ENCODE measurements around the gene RPS6KA4.

- no peak for TF ChIP-seq CTCF (IDR thresholded peaks at IDR 0.05 in 8 of 11, conservative IDR thresholded peaks at IDR 0.05 in 3 of 11)
- no peak for TF ChIP-seq POLR2A (IDR thresholded peaks at IDR 0.05)
- TF ChIP-seq POLR2AphosphoS5 (IDR thresholded peaks at IDR 0.05): no peak
These were observed 17.5 kb upstream of the RPS6KA4 start for GRCh38 chr11:64341429-64341828.
